Smooth muscle cell (in vitro differentiated cells): Measurements from ENCODE around the gene CROCC2. TPM values are rescaled to one million over a fixed set of nuclear protein-coding genes. Genes with fewer than 3 reads are reported as not detected.

ENCODE experiments used
- DNase-seq: peaks from one replicate; lab custom pipeline; 2025; ENCODE audit not compliant: unreplicated experiment; lab: John Stamatoyannopoulos, UW
- H2AFZ ChIP-seq: fragments of 200-600 bp; sonication (generic); 2 replicates; pipeline ENCODE4 v1.6.0; 2016; ENCODE audit warnings: antibody characterized with exemption, low read depth, mild to moderate bottlenecking
- H3F3A ChIP-seq: fragments of 200-600 bp; sonication (generic); 2 replicates; pipeline ENCODE4 v1.6.0; 2017; ENCODE audit warnings: antibody characterized with exemption, low read depth
- H3K27ac ChIP-seq: fragments of 200-600 bp; sonication (generic); 2 replicates; pipeline ENCODE4 v1.5.1; 2016; ENCODE audit warnings: low read depth, mild to moderate bottlenecking
- H3K27me3 ChIP-seq: fragments of 200-600 bp; sonication (generic); 2 replicates; pipeline ENCODE4 v1.6.1; 2016; ENCODE audit warnings: low read depth, mild to moderate bottlenecking
- H3K36me3 ChIP-seq: fragments of 200-600 bp; sonication (generic); 2 replicates; pipeline ENCODE4 v1.5.1; 2016; ENCODE audit warnings: low read depth
- H3K4me1 ChIP-seq: fragments of 200-600 bp; sonication (generic); 2 replicates; pipeline ENCODE4 v1.5.1; 2016; ENCODE audit warnings: low read depth
- H3K4me2 ChIP-seq: fragments of 200-600 bp; sonication (generic); 2 replicates; pipeline ENCODE4 v1.6.0; 2016; ENCODE audit warnings: mild to moderate bottlenecking
- H3K4me3 ChIP-seq: fragments of 200-600 bp; sonication (generic); 2 replicates; pipeline ENCODE4 v1.5.1; 2016; ENCODE audit warnings: mild to moderate bottlenecking
- H3K79me2 ChIP-seq: fragments of 200-600 bp; sonication (generic); 2 replicates; pipeline ENCODE4 v1.6.0; 2016; ENCODE audit warnings: low read depth, mild to moderate bottlenecking
- H3K9ac ChIP-seq: fragments of 200-600 bp; sonication (generic); 2 replicates; pipeline ENCODE4 v1.6.0; 2016; ENCODE audit warnings: low read depth
- H3K9me3 ChIP-seq: fragments of 200-600 bp; sonication (generic); replicated peaks from 2 replicates; pipeline ENCODE4 v1.5.1; 2016; ENCODE audit warnings: low read depth
- H4K20me1 ChIP-seq: fragments of 200-600 bp; sonication (generic); 2 replicates; pipeline ENCODE4 v1.6.0; 2016; ENCODE audit warnings: low read depth
- WGBS: methylation state at CpG from one replicate; pipeline ENCODE4 v1.1.7; 2016; ENCODE audit warnings: low lambda C conversion rate; 5-methylcytosine and 5-hydroxymethylcytosine counted together
- polyA plus RNA-seq: library from polyadenylated mRNA; unstranded; fragments of >200 nt; fragmentation: Nextera tagmentation; extraction: Ambion mirVana; gene quantifications from 2 replicates; pipeline ENCODE4 v1.2.1, GENCODE V29; 2016
- total RNA-seq: library from RNA; depleted of rRNA; stranded (reverse); fragments of >200 nt; gene quantifications from 2 replicates; pipeline ENCODE4 v1.2.3, GENCODE V29; 2014
- TF ChIP-seq, protein P1 (sequence below): fragments of 200-600 bp; sonication (generic); IDR thresholded peaks from 2 replicates; pipeline ENCODE4 v1.5.1; 2017; ENCODE audit warnings: borderline replicate concordance, mild to moderate bottlenecking, antibody characterized with exemption; ENCODE audit not compliant: insufficient read depth, poor library complexity, severe bottlenecking

Gene CROCC2
- total and polyA plus RNA-seq, 2 experiments from 2014 or later = not detected

DNA sequence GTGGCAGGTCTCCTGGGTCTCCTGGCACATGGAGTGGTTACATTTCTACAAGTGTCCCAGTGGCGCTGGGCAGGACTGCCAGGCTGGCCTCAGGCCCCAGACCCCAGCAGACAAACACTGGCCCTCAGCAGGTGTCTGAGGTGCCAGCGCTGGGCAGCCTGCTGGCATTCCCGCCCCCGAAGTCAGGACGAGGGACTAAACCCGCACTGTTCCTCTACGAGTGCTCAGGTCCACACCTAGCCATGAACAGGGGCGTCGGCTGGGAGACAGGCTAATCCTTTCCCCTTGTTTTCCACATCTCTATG is 105.1 kb downstream of the CROCC2 start:
- Histone ChIP-seq H3K9ac (no peak overlapping the region), H3K4me2 (no peak overlapping the region), H3K27ac (no peak overlapping the region), H4K20me1 (no peaks in the 10 kb centered on the region), H2AFZ (no peak overlapping the region), H3K36me3 (no peaks in the 10 kb centered on the region), H3K4me3 (no peak overlapping the region), H3F3A (no peaks in the 10 kb centered on the region), H3K79me2 (no peaks in the 10 kb centered on the region), H3K27me3 (no peaks in the 10 kb centered on the region), H3K9me3 (no peaks in the 10 kb centered on the region), H3K4me1 (peaks cover 10% of the 10 kb centered on the region)
- TF ChIP-seq, protein P1, sequence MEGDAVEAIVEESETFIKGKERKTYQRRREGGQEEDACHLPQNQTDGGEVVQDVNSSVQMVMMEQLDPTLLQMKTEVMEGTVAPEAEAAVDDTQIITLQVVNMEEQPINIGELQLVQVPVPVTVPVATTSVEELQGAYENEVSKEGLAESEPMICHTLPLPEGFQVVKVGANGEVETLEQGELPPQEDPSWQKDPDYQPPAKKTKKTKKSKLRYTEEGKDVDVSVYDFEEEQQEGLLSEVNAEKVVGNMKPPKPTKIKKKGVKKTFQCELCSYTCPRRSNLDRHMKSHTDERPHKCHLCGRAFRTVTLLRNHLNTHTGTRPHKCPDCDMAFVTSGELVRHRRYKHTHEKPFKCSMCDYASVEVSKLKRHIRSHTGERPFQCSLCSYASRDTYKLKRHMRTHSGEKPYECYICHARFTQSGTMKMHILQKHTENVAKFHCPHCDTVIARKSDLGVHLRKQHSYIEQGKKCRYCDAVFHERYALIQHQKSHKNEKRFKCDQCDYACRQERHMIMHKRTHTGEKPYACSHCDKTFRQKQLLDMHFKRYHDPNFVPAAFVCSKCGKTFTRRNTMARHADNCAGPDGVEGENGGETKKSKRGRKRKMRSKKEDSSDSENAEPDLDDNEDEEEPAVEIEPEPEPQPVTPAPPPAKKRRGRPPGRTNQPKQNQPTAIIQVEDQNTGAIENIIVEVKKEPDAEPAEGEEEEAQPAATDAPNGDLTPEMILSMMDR = no peak
- DNase-seq = no peak
- 94% methylated on average over 9 of the region's 9 CpGs for WGBS

DNA sequence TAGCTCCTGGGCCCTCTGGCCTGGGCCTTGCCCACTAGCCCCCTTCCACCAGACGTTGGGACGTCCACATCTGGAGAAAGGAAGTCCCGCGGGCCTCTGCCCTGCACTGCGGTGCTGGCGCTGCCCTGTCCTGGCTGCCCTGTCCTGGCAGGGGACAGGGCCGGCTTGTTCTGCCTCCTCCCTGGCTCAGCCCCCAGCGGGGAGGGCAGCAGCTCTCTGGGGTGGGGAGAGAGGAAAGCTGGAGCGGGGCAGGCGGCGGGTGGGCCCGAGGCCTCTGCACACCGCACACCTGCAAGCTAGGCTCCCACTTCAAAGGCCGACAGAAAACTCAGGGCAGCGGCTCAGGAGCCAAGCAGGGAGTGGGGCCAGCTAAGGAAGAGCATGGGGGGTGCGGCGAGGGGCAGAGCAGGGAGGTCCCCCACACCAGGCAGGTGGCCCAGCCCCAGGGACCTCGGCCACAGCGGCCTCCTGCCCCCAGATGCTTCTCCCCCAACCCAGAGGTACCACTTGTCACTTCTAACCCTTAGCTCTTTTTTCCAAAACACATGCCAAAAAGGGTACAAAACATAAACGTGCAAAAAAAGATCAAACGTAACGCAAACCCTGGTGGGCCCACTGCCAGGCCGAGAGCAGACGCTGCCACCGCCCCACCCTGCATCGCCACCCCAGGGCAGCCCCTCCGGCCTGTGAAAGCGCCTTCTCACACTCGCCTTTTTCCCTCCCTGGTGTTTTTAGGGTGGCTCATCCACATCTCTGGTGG is 105.8 kb downstream of the CROCC2 start:
- Histone ChIP-seq H3K4me3 (no peak overlapping the region), H2AFZ (no peak overlapping the region), H3K4me1 (peaks cover 10% of the 10 kb centered on the region), H3K9me3 (no peaks in the 10 kb centered on the region), H4K20me1 (no peaks in the 10 kb centered on the region), H3K79me2 (no peaks in the 10 kb centered on the region), H3K9ac (no peak overlapping the region), H3F3A (no peaks in the 10 kb centered on the region), H3K36me3 (no peaks in the 10 kb centered on the region), H3K27me3 (no peaks in the 10 kb centered on the region), H3K27ac (no peak overlapping the region), H3K4me2 (no peak overlapping the region)
- DNase-seq = no peak
- WGBS = 92% methylated on average over 24 of the region's 29 CpGs
- TF ChIP-seq, protein P1 = no peak

DNA sequence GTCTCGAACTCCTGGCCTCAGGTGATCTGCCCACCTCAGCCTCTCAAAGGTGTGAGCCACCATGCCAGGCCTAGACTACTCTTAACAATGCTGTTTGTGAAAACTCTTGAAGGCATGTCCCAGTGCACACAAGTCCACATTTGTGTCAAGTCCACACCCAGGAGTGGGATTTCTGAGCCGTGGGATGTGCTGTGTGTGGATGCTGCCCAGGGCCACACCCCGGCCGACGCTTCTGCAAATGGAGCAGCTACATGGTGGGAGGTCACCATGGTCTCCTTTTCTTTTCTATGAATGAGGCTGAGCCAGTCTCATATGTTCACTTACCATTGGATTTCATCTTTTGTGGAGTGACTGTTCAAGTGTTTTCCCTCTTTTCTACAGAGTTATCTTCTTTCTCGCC is 108.1 kb downstream of the CROCC2 start:
- no peak overlapping the region for H3K4me3 ChIP-seq
- H3K79me2 ChIP-seq = no peaks in the 10 kb centered on the region
- no peaks in the 10 kb centered on the region for H3K9me3 ChIP-seq
- no peaks in the 10 kb centered on the region for H3K27me3 ChIP-seq
- H3K4me2 ChIP-seq = no peak overlapping the region
- H3K36me3 ChIP-seq = no peaks in the 10 kb centered on the region
- TF ChIP-seq, protein P1 = no peak
- no peak for DNase-seq
- no peak overlapping the region for H2AFZ ChIP-seq
- no peak overlapping the region for H3K27ac ChIP-seq
- H3K4me1 ChIP-seq = peaks cover 10% of the 10 kb centered on the region
- no peaks in the 10 kb centered on the region for H4K20me1 ChIP-seq
- H3K9ac ChIP-seq = no peak overlapping the region
- H3F3A ChIP-seq = no peaks in the 10 kb centered on the region
- 97% methylated on average over 6 of the region's 6 CpGs for WGBS

DNA sequence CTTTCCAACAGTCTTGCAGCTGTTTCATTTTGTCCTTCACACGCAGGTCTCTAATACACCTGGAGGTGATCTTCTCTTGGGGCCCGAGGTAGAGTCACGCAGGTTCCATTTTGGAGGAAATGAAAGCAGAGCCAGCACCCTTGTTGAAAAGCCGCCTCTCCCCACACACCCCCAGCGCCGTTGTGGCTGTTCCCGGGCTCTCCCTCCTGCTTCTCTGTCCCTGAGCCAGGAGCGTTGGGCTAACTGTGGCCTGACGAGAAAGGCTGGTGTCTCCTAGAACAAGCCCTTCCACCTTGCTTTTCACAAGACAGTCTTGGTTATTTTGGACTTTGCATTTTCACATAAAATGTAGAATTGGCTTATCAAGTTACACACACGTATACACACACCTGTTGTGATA is 108.6 kb downstream of the CROCC2 start:
- DNase-seq = no peak
- Histone ChIP-seq H3K9ac (no peak overlapping the region), H2AFZ (no peak overlapping the region), H3K36me3 (no peaks in the 10 kb centered on the region), H3K4me2 (no peak overlapping the region), H3K4me1 (peaks cover 7% of the 10 kb centered on the region), H3K9me3 (no peaks in the 10 kb centered on the region), H3K27me3 (no peaks in the 10 kb centered on the region), H3K27ac (no peak overlapping the region), H3K79me2 (no peaks in the 10 kb centered on the region), H3F3A (no peaks in the 10 kb centered on the region), H4K20me1 (no peaks in the 10 kb centered on the region), H3K4me3 (no peak overlapping the region)
- WGBS = 85% methylated on average over 10 of the region's 10 CpGs
- TF ChIP-seq, protein P1 = no peak
